ENCODE data around the gene TGFB1. TPM values are rescaled to one million over a fixed set of nuclear protein-coding genes. Genes with fewer than 3 reads are reported as not detected.

Gene TGFB1
- total RNA-seq, 1 donor from 2014 or later = 193 TPM

GRCh38 chr19:41398598-41398997 lies 44.9 kb upstream of the TGFB1 start:
- no peak for DNase-seq (ENCODE audit: low spot score)
- peak overlapping the region; percentile 97 for H3K4me3 Mint-ChIP-seq (ENCODE audit: unreplicated experiment)
- peaks cover 5% of the 10 kb centered on the region for H3K27me3 Mint-ChIP-seq (ENCODE audit: unreplicated experiment)
- TF ChIP-seq CTCF (IDR thresholded peaks at IDR 0.05; ENCODE audit: unreplicated experiment) = no peak
- peaks cover 3% of the 10 kb centered on the region for H3K36me3 Mint-ChIP-seq (ENCODE audit: low read depth, unreplicated experiment)
- peak overlapping the region; percentile 64 for H3K27ac Mint-ChIP-seq (ENCODE audit: unreplicated experiment)
- peaks cover 45% of the 10 kb centered on the region for H3K4me1 Mint-ChIP-seq (ENCODE audit: unreplicated experiment)
- no peaks in the 10 kb centered on the region for H3K9me3 Mint-ChIP-seq (ENCODE audit: unreplicated experiment)

GRCh38 chr19:41398050-41398418 lies 44.3 kb upstream of the TGFB1 start:
- no peak for DNase-seq (ENCODE audit: low spot score)
- Mint-ChIP-seq H3K27ac (ENCODE audit: unreplicated experiment) (peak overlapping the region; percentile 98), H3K4me3 (ENCODE audit: unreplicated experiment) (peak overlapping the region; percentile 97), H3K9me3 (ENCODE audit: unreplicated experiment) (no peaks in the 10 kb centered on the region), H3K4me1 (ENCODE audit: unreplicated experiment) (peaks cover 44% of the 10 kb centered on the region), H3K27me3 (ENCODE audit: unreplicated experiment) (peaks cover 5% of the 10 kb centered on the region), H3K36me3 (ENCODE audit: low read depth, unreplicated experiment) (peaks cover 3% of the 10 kb centered on the region)
- TF ChIP-seq CTCF (IDR thresholded peaks at IDR 0.05; ENCODE audit: unreplicated experiment) = no peak

GRCh38 chr19:41397086-41398049 lies 43.6 kb upstream of the TGFB1 start, which contains the start of the genes BCKDHA and EXOSC5:
TSS of gene BCKDHA (plus strand) at chr19:41397818. CDS start at chr19:41397828, 10 bp downstream.
TSS of gene EXOSC5 (minus strand) at chr19:41397359. CDS start at chr19:41397328, 31 bp downstream.
- DNase-seq (ENCODE audit: low spot score) = peak; percentile 97
- H3K4me3 Mint-ChIP-seq (ENCODE audit: unreplicated experiment) = peak within 1 kb of the TSS; percentile 97
- no peak for TF ChIP-seq CTCF (IDR thresholded peaks at IDR 0.05; ENCODE audit: unreplicated experiment)
- peaks cover 3% of the 10 kb centered on the region for H3K36me3 Mint-ChIP-seq (ENCODE audit: low read depth, unreplicated experiment)
- H3K27me3 Mint-ChIP-seq (ENCODE audit: unreplicated experiment) = peaks cover 7% of the 10 kb centered on the region
- peak within 1 kb of the TSS; percentile 98 for H3K27ac Mint-ChIP-seq (ENCODE audit: unreplicated experiment)
- H3K9me3 Mint-ChIP-seq (ENCODE audit: unreplicated experiment) = no peaks in the 10 kb centered on the region
- peaks cover 41% of the 10 kb centered on the region for H3K4me1 Mint-ChIP-seq (ENCODE audit: unreplicated experiment)

- no peak for TF ChIP-seq CTCF (IDR thresholded peaks at IDR 0.05; ENCODE audit: unreplicated experiment)
- Mint-ChIP-seq H3K36me3 (ENCODE audit: low read depth, unreplicated experiment) (peaks cover 10% of the 10 kb centered on the region), H3K27ac (ENCODE audit: unreplicated experiment) (no peak overlapping the region), H3K27me3 (ENCODE audit: unreplicated experiment) (peaks cover 5% of the 10 kb centered on the region), H3K4me1 (ENCODE audit: unreplicated experiment) (peaks cover 28% of the 10 kb centered on the region), H3K9me3 (ENCODE audit: unreplicated experiment) (no peaks in the 10 kb centered on the region), H3K4me3 (ENCODE audit: unreplicated experiment) (no peak overlapping the region)
- DNase-seq (ENCODE audit: low spot score) = no peak
Measured at GRCh38 chr19:41395355-41395754, 41.6 kb upstream of the TGFB1 start.

DNA sequence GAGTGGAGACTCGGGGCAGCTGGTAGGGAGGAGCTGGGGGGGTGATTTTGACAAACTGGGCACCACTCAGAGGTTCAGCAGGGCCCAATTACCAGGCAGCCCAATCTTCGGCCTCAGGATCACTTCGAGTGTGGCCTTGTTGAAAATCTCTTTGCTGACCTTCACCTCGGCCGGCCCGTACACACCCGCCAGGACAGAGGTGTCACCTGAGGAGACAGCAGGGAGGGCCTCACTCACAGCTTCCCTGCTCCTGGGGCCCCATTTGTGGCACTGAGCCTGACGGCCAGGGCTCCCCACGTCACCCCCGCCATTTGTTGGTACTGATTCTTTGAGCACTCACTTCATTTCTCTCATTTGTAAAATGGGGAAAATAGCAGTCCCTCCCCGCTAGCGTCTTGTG lies 39.1 kb upstream of the TGFB1 start:
- Mint-ChIP-seq H3K4me3 (ENCODE audit: unreplicated experiment) (no peak overlapping the region), H3K4me1 (ENCODE audit: unreplicated experiment) (peaks cover 11% of the 10 kb centered on the region), H3K27me3 (ENCODE audit: unreplicated experiment) (peaks cover 4% of the 10 kb centered on the region), H3K36me3 (ENCODE audit: low read depth, unreplicated experiment) (peaks cover 15% of the 10 kb centered on the region), H3K27ac (ENCODE audit: unreplicated experiment) (no peak overlapping the region), H3K9me3 (ENCODE audit: unreplicated experiment) (no peaks in the 10 kb centered on the region)
- DNase-seq (ENCODE audit: low spot score) = no peak
- TF ChIP-seq CTCF (IDR thresholded peaks at IDR 0.05; ENCODE audit: unreplicated experiment) = no peak
